WTC11 (cell line): ENCODE measurements around the gene KDM5B.
"Not testable (repeated sequence)": the region's sequence is repeated elsewhere in the genome, so short reads cannot be mapped to it uniquely, and the experiment has no call there.

ENCODE experiments used
- CBFB ChIP-seq: sonication (generic); formaldehyde crosslinking; IDR thresholded peaks from 2 replicates; pipeline ENCODE4 v1.8.1; 2022; ENCODE audit warnings: mild to moderate bottlenecking, low read depth, missing genetic modification reagents
- CTCF ChIP-seq: fragments of 200-600 bp; IDR thresholded peaks from 2 replicates; pipeline ENCODE4 v1.8.0; 2022; ENCODE audit warnings: antibody characterized with exemption
- TF ChIP-seq, protein P1 (sequence below): sonication (generic); formaldehyde crosslinking; IDR thresholded peaks from 2 replicates; pipeline ENCODE4 v1.8.0; 2022; ENCODE audit warnings: mild to moderate bottlenecking, missing genetic modification reagents
- TF ChIP-seq, protein P2 (sequence below): sonication (generic); formaldehyde crosslinking; conservative IDR thresholded peaks from 2 replicates; pipeline ENCODE4 v1.8.1; 2022; ENCODE audit warnings: mild to moderate bottlenecking, missing genetic modification reagents
- TF ChIP-seq, protein P3 (sequence below): fragments of 250-450 bp; sonication (Bioruptor Pico); IDR thresholded peaks from 2 replicates; pipeline ENCODE4 v1.8.0; 2021; ENCODE audit warnings: mild to moderate bottlenecking
- TF ChIP-seq, protein P4 (sequence below): sonication (generic); formaldehyde crosslinking; IDR thresholded peaks from 2 replicates; pipeline ENCODE4 v1.8.1; 2022; ENCODE audit warnings: mild to moderate bottlenecking, missing genetic modification reagents, moderate library complexity, borderline replicate concordance

- TF ChIP-seq, protein P1, sequence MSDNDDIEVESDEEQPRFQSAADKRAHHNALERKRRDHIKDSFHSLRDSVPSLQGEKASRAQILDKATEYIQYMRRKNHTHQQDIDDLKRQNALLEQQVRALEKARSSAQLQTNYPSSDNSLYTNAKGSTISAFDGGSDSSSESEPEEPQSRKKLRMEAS (CRISPR knock-in tag), result not testable (repeated sequence)
- TF ChIP-seq, protein P2, sequence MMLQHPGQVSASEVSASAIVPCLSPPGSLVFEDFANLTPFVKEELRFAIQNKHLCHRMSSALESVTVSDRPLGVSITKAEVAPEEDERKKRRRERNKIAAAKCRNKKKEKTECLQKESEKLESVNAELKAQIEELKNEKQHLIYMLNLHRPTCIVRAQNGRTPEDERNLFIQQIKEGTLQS (CRISPR knock-in tag), result not testable (repeated sequence)
- not testable (repeated sequence) for TF ChIP-seq CBFB, CTCF
- TF ChIP-seq, protein P3, sequence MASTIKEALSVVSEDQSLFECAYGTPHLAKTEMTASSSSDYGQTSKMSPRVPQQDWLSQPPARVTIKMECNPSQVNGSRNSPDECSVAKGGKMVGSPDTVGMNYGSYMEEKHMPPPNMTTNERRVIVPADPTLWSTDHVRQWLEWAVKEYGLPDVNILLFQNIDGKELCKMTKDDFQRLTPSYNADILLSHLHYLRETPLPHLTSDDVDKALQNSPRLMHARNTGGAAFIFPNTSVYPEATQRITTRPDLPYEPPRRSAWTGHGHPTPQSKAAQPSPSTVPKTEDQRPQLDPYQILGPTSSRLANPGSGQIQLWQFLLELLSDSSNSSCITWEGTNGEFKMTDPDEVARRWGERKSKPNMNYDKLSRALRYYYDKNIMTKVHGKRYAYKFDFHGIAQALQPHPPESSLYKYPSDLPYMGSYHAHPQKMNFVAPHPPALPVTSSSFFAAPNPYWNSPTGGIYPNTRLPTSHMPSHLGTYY (CRISPR knock-in tag), result not testable (repeated sequence)
- TF ChIP-seq, protein P4, sequence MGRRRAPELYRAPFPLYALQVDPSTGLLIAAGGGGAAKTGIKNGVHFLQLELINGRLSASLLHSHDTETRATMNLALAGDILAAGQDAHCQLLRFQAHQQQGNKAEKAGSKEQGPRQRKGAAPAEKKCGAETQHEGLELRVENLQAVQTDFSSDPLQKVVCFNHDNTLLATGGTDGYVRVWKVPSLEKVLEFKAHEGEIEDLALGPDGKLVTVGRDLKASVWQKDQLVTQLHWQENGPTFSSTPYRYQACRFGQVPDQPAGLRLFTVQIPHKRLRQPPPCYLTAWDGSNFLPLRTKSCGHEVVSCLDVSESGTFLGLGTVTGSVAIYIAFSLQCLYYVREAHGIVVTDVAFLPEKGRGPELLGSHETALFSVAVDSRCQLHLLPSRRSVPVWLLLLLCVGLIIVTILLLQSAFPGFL (CRISPR knock-in tag), result not testable (repeated sequence)
These were observed 63.5 kb downstream of the KDM5B start for GRCh38 chr1:202744770-202745169.
